Astrocyte (in vitro differentiated cells and primary cell): ENCODE measurements around the gene OR56B4.

Experiments
- CTCF ChIP-seq: IDR thresholded peaks from 2 replicates; pipeline ENCODE4 v1.5.1; 2011; ENCODE audit warnings: low read depth, mild to moderate bottlenecking, inconsistent platforms, low read length, moderate library complexity; ENCODE audit not compliant: insufficient read depth
- EZH2 ChIP-seq: IDR thresholded peaks from 2 replicates; pipeline ENCODE4 v1.6.1; 2012; ENCODE audit warnings: mild to moderate bottlenecking, low read length, inconsistent platforms; ENCODE audit not compliant: insufficient read depth

GRCh38 chr11:6096417-6096816 is 11.1 kb upstream of the OR56B4 start:
- TF ChIP-seq CTCF (no peak), EZH2 (no peak)
